ENCODE results near the gene TREX2.
A peak's percentile ranks its signal among the peaks of the same experiment; 100 is the strongest.

Gene TREX2

GRCh38 chrX:153435845-153436244, 10.0 kb downstream of the TREX2 start:
- DNase-seq (ENCODE audit: low read depth in 3 of 3, low spot score in 1 of 3), result no peak

GRCh38 chrX:153434801-153435200, 11.1 kb downstream of the TREX2 start:
- no peak for DNase-seq (ENCODE audit: low read depth in 3 of 3, low spot score in 1 of 3)

- DNase-seq (ENCODE audit: low read depth in 3 of 3, low spot score in 1 of 3), result no peak
Observed at GRCh38 chrX:153433781-153434285, 12.0 kb downstream of the TREX2 start.

- no peak for DNase-seq (ENCODE audit: low read depth in 3 of 3, low spot score in 1 of 3)
Observed at GRCh38 chrX:153433161-153433680, 12.6 kb downstream of the TREX2 start.

- DNase-seq (ENCODE audit: low read depth in 3 of 3, low spot score in 1 of 3), result no peak
Observed at GRCh38 chrX:153430796-153431195, 15.1 kb downstream of the TREX2 start.

- DNase-seq (ENCODE audit: low read depth in 3 of 3, low spot score in 1 of 3), result no peak
Observed at GRCh38 chrX:153426204-153426603, 19.7 kb downstream of the TREX2 start.

- no peak for DNase-seq (ENCODE audit: low read depth in 3 of 3, low spot score in 1 of 3)
Observed at GRCh38 chrX:153423652-153424051, 22.2 kb downstream of the TREX2 start.

- DNase-seq (ENCODE audit: low read depth in 3 of 3, low spot score in 1 of 3), result no peak
Observed at GRCh38 chrX:153421856-153422255, 24.0 kb downstream of the TREX2 start.

- no peak for DNase-seq (ENCODE audit: low read depth in 3 of 3, low spot score in 1 of 3)
Observed at GRCh38 chrX:153420851-153421599, 24.8 kb downstream of the TREX2 start.

GRCh38 chrX:153417637-153418036, 28.2 kb downstream of the TREX2 start:
- no peak for DNase-seq (ENCODE audit: low read depth in 3 of 3, low spot score in 1 of 3)

GRCh38 chrX:153416781-153417450, 28.9 kb downstream of the TREX2 start:
- no peak for DNase-seq (ENCODE audit: low read depth in 3 of 3, low spot score in 1 of 3)

- DNase-seq (ENCODE audit: low read depth in 3 of 3, low spot score in 1 of 3), result no peak
Observed at GRCh38 chrX:153414856-153415510, 30.9 kb downstream of the TREX2 start.

GRCh38 chrX:153413731-153414130, 32.1 kb downstream of the TREX2 start:
- no peak for DNase-seq (ENCODE audit: low read depth in 3 of 3, low spot score in 1 of 3)

- no peak for DNase-seq (ENCODE audit: low read depth in 3 of 3, low spot score in 1 of 3)
Observed at GRCh38 chrX:153412746-153413720, 32.8 kb downstream of the TREX2 start.

- no peak for DNase-seq (ENCODE audit: low read depth in 3 of 3, low spot score in 1 of 3)
Observed at GRCh38 chrX:153411988-153412574, 33.8 kb downstream of the TREX2 start.

GRCh38 chrX:153411255-153411987, 34.4 kb downstream of the TREX2 start, which contains the start of gene ZFP92:
Gene ZFP92, plus strand, starts transcription at chrX:153411472. Its CDS starts 6,851 bp downstream, at chrX:153418323.
- DNase-seq (ENCODE audit: low read depth in 3 of 3, low spot score in 1 of 3), result peak in 2 of 3 donors; percentile 5 to 6

- DNase-seq (ENCODE audit: low read depth in 3 of 3, low spot score in 1 of 3), result no peak
Observed at GRCh38 chrX:153410888-153411254, 35.0 kb downstream of the TREX2 start.

GRCh38 chrX:153410373-153410772, 35.5 kb downstream of the TREX2 start:
- DNase-seq (ENCODE audit: low read depth in 3 of 3, low spot score in 1 of 3), result no peak

- no peak for DNase-seq (ENCODE audit: low read depth in 3 of 3, low spot score in 1 of 3)
Observed at GRCh38 chrX:153409414-153410101, 36.3 kb downstream of the TREX2 start.
